GM18519 (cell line): ENCODE measurements around the gene ITGB6.

ENCODE experiments used
- ATAC-seq: cut with Tn5 transposase; IDR thresholded peaks from one replicate; pipeline ENCODE4 v1.9.1; 2021; ENCODE audit warnings: mild to moderate bottlenecking, moderate library complexity; ENCODE audit not compliant: unreplicated experiment, low FRiP score

The ITGB6 gene

DNA sequence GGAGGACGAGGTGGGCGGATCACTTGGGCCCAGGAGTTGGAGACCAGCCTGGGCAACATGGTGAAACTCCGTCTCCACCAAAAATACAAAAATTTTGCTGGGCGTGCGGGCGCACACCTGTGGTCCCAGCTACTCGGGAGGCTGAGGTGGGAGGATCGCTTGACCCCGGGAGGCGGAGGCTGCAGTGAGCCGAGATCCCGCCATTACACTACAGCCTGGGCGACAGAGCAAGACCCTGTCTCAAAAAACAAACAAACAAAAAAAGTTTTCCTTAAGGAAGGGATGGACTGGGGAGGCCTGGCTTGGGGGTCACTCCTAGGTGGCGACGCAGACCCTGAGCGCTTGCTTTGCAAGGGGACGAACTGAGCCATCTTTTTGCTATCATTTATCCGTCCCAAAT is 138.5 kb downstream of the ITGB6 start:
- ATAC-seq = no peak

DNA sequence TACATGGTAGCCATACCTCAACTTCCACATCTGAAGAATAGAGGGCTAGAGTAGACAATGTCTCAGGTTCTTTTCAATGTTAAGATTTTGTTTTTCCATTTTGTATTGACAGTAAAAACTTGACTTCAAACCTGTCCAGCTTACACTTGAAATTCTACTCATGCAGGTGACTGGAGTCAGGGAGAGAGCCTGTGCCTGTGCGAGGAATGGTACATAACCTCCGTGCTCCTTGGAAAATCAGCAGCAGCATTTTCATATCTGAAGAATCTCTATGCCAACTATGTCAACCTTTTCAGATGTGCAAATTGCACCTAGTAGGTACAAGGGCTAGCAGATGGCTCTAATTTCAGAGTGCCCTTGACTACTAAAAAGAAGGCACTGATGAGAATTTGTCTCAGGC is 139.8 kb downstream of the ITGB6 start:
- no peak for ATAC-seq

DNA sequence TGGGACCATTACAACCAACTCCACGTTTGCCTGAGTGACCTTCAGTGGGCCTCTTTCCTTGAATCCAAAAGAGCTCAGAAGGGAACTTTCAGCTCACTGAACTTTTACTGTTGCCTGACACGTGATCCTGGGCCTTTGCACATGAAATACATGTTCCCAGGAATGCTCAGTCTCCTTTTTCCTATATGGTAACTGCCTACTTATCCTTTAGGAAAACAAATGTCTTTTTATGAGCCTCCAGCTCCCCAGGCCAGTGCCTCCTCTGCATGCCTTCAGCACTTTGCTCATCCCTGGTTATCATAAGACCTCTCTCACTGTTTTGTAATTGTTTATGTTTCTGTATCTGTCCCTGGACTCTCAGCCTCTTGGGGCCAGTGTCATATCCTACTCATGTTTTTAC is 142.7 kb downstream of the ITGB6 start:
- no peak for ATAC-seq

DNA sequence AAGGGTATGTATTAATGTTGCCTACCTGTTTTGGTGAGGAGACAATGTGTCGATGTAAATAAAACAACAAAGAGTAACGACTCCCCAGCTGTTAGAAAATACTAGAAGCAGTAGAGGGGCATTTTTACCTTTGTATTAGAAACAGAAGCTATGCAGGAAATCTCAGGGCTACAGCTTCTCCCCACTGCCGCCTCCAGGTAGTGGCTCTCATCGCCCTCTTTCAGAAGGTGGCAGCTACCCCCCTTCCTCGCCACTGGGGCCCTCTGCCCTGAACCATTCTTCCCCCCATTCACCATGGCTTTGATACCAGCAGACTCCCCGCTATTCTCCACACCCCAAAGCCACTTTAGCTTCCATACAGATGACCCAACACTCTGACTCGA is 144.4 kb downstream of the ITGB6 start:
- no peak for ATAC-seq

DNA sequence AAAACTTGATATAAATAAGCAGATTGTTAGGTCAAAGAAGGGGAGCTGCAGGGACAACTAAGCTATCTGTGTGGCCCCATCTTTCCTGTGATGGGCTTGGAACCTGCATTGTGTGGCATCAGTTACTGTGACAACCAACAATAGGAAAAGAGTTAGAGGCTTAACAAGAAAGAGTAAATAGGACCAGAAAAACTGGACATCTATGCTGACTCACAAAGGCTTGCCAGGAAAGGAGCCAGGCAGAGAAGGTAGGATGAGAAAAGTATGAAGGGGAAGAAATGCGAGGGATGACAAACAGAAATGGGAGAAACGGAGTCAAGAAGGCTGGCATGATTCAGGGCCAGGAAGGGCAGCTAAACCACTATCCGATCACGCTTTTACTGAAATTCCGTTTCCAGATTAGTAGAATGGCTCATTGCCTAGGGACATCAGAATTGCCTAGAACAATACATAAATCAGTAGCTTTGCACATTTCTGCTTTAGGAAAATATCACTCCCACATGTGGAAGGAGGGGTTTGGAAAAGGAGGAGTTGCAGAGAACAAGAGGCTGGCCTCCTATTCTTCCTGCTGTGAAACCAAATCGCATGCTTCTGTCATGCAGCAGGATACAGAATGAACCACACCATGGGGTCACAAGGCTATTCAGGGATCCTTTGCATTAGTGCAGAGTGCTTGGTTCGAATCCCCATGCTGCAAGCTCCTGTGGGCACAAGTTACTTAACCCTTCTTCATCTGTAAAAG is 144.9 kb downstream of the ITGB6 start:
- no peak for ATAC-seq

DNA sequence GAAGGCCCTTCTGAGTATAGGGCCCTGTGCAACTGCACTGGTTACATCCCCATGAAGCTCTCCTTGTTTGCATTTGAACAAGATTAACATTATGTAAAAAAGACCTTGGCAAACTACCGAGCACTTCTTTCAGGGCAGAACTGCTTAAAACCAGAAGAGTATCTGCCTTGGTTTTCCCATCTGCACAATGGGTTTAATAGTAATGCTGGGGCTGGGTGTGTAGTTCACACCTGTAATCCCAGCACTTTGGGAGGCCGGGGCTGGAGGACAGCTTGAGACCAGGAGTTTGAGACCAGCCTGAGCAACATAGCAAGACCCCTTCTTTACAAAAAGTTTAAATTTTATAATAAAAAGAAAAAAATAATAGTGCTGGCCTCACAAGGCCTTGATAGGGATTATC is 146.1 kb downstream of the ITGB6 start:
- no peak for ATAC-seq

DNA sequence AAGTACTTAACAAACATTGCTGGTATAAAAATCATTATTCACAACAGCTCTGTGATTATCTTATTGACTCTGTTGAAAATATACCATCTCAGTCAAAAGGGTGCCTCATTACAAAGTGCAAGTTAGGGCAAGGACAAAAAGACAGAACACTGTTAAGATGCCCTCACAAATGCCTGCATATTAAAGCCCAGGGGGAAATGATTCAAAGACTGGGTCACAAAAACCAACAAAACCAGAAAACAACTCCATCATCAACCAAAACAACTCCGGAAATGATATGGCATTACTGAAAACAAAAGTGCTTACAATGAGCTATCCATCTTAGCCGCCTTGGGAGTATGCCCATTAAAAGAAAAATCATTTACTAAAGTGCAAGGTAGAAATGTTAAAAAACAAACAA is 147.5 kb downstream of the ITGB6 start:
- ATAC-seq = no peak

DNA sequence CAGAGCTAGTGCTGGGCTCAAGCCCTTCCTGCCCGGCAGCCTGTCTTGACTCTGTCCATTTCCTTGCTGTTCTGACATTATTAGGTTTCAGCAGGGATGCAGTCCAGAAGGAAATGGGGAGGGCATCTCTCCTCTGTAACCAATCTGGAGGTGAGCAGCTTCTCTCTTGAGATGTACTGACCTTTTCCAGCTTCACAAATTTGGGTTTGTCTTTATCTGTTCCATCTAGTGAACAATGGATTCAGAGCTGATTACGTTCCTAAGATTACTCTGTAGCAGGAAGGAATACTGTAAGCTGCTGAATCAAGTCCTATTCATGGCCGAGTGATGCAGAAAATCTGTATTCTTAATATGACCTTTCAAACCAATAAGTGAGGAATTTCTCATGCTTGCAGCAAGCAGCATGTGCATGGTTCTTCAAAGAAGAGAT is 148.7 kb downstream of the ITGB6 start:
- ATAC-seq = no peak

DNA sequence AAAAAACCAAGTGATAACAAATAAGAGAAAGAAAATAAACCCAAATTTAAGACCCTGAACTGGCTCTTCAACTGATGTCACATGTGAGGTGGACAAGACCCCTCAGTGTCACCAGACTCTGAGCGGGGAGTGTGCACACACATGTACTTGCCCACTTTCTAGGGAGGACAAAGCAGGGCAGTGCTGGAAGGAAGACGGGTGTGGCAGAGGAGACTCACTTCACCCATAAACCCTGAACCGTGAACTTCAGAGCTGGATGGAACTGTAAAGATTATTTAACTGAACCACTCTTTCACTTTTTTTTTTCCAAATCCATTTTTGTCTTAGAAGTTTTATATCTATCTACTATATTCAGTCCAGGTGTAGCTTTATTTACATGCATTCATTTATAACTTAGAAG is 149.9 kb downstream of the ITGB6 start:
- no peak for ATAC-seq
